Suprapubic skin (tissue), 4 donors: ENCODE data around the gene CA7.

Experiments
- POLR2A ChIP-seq, 2 donors: fragments of 450-650 bp; IDR thresholded peaks; one replicate each; pipeline ENCODE4 v1.6.1; 2017; ENCODE audit warnings: antibody characterized with exemption in 2 of 2, mild to moderate bottlenecking in 2 of 2, moderate library complexity in 2 of 2
- POLR2AphosphoS5 ChIP-seq, 3 donors: sonication (generic); formaldehyde crosslinking; IDR thresholded peaks; one replicate each; pipeline ENCODE4 v1.6.1; 2017; ENCODE audit warnings: antibody characterized with exemption in 3 of 3
- TF ChIP-seq, protein P1 (sequence below), 2 donors: fragments of 200-600 bp in 1 of 2; fragments of 450-650 bp in 1 of 2; sonication (generic) in 1 of 2; IDR thresholded peaks; one replicate each; pipeline ENCODE4 v1.5.1; 2016 to 2019; ENCODE audit warnings: antibody characterized with exemption in 2 of 2, mild to moderate bottlenecking in 1 of 2, moderate library complexity in 1 of 2

DNA sequence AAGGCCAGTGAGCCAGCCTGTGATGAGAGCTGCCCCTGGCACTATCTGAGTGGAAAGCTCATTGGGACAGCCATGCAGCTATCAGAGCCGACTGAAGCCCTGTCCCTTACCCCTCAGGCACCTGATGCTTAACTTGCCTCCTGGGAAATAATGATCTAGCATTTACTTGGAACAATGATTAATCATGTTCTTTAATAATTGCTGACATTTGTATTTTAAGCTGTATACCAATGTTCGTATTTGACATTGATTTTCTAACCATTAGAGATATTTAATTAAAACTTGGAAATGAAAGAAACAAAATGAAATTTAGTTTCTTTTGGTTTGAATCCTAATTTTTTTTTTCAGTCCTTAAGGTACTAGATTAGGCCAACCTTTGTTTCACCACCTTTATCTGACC, 46.6 kb downstream of the CA7 start:
- TF ChIP-seq POLR2AphosphoS5 (IDR thresholded peaks at IDR 0.05), result no peak
- no peak for TF ChIP-seq POLR2A (IDR thresholded peaks at IDR 0.05)
- TF ChIP-seq, protein P1, sequence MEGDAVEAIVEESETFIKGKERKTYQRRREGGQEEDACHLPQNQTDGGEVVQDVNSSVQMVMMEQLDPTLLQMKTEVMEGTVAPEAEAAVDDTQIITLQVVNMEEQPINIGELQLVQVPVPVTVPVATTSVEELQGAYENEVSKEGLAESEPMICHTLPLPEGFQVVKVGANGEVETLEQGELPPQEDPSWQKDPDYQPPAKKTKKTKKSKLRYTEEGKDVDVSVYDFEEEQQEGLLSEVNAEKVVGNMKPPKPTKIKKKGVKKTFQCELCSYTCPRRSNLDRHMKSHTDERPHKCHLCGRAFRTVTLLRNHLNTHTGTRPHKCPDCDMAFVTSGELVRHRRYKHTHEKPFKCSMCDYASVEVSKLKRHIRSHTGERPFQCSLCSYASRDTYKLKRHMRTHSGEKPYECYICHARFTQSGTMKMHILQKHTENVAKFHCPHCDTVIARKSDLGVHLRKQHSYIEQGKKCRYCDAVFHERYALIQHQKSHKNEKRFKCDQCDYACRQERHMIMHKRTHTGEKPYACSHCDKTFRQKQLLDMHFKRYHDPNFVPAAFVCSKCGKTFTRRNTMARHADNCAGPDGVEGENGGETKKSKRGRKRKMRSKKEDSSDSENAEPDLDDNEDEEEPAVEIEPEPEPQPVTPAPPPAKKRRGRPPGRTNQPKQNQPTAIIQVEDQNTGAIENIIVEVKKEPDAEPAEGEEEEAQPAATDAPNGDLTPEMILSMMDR (IDR thresholded peaks at IDR 0.05), result no peak
